CD4-positive, alpha-beta T cell treated with Interleukin-21 for 1 hour (primary cell): ENCODE measurements around the gene PLAC1.

ENCODE experiments used
- DNase-seq: peaks from one replicate; pipeline ENCODE4 v3.0.0-alpha.2; 2020

The PLAC1 gene

GRCh38 chrX:134533952-134534351 lies 124.3 kb downstream of the PLAC1 start:
- DNase-seq, result no peak

- DNase-seq, result no peak
These were observed 124.9 kb downstream of the PLAC1 start for GRCh38 chrX:134533352-134533751.

- DNase-seq, result no peak
These were observed 127.4 kb downstream of the PLAC1 start for GRCh38 chrX:134530845-134531244.

GRCh38 chrX:134529481-134529880 lies 128.8 kb downstream of the PLAC1 start:
- no peak for DNase-seq

GRCh38 chrX:134528960-134529359 lies 129.3 kb downstream of the PLAC1 start:
- DNase-seq, result no peak

- no peak for DNase-seq
These were observed 131.9 kb downstream of the PLAC1 start for GRCh38 chrX:134526399-134526798.

- DNase-seq, result no peak
These were observed 133.0 kb downstream of the PLAC1 start for GRCh38 chrX:134525086-134525792.

GRCh38 chrX:134524181-134524580 lies 134.1 kb downstream of the PLAC1 start:
- DNase-seq, result no peak

- peak; percentile 11 for DNase-seq
These were observed 137.3 kb downstream of the PLAC1 start for GRCh38 chrX:134520860-134521390.
